Mononuclear cell (primary cell): Measurements from ENCODE around the gene NFKBIB. TPM values are rescaled to one million over a fixed set of nuclear protein-coding genes. Genes with fewer than 3 reads are reported as not detected.

Experiments used
- H3K27me3 ChIP-seq: 2 replicates; pipeline ENCODE4 v1.6.0; 2011; ENCODE audit warnings: low read length, control low read depth; ENCODE audit not compliant: insufficient read depth
- H3K4me1 ChIP-seq: 2 replicates; pipeline ENCODE4 v1.5.1; 2011; ENCODE audit warnings: mild to moderate bottlenecking, low read length, control low read depth; ENCODE audit not compliant: insufficient read depth
- H3K4me3 ChIP-seq: 2 replicates; pipeline ENCODE4 v1.5.1; 2011; ENCODE audit warnings: mild to moderate bottlenecking, low read length, moderate library complexity
- H3K9me3 ChIP-seq: 2 replicates; pipeline ENCODE4 v1.5.1; 2011; ENCODE audit warnings: low read depth, mild to moderate bottlenecking, control low read depth, low read length
- total RNA-seq: library from RNA; depleted of rRNA; stranded (reverse); fragments of >200 nt; gene quantifications from one replicate; pipeline ENCODE4 v1.2.3, GENCODE V29; 2012

Gene NFKBIB
- total RNA-seq, 1 donor = 22.6 TPM

DNA sequence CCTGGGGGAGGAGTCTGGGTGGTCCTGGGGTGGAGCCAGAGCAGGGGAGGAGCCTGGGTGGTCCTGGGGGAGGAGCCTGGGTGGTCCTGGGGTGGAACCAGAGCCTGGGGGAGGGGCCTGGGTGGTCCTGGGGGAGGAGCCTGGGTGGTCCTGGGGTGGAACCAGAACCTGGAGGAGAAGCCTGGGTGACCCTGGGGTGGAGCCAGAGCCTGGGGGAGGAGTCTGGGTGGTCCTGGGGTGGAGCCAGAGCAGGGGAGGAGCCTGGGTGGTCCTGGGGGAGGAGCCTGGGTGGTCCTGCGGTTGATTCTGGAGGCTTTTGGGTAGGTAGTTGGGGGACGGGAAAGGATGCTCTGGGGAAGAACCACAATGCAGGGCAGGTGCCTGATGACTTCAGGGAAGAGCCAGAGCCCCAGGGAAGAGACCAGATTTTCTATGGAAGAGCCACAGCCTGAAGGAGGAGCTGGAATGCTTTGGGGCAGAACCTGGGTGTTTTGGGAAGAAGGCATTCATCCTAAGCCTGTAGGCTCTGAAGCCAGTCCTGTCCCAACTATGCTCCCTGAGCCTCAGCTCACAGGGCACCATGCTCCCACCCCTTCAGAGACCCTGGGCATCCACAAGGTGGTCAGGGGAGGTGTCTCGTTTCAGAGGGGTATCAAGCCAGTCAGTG, 45.9 kb downstream of the NFKBIB start:
- Histone ChIP-seq H3K4me1 (peaks cover 8% of the 10 kb centered on the region), H3K27me3 (peaks cover 7% of the 10 kb centered on the region), H3K4me3 (no peak overlapping the region), H3K9me3 (no peaks in the 10 kb centered on the region)

DNA sequence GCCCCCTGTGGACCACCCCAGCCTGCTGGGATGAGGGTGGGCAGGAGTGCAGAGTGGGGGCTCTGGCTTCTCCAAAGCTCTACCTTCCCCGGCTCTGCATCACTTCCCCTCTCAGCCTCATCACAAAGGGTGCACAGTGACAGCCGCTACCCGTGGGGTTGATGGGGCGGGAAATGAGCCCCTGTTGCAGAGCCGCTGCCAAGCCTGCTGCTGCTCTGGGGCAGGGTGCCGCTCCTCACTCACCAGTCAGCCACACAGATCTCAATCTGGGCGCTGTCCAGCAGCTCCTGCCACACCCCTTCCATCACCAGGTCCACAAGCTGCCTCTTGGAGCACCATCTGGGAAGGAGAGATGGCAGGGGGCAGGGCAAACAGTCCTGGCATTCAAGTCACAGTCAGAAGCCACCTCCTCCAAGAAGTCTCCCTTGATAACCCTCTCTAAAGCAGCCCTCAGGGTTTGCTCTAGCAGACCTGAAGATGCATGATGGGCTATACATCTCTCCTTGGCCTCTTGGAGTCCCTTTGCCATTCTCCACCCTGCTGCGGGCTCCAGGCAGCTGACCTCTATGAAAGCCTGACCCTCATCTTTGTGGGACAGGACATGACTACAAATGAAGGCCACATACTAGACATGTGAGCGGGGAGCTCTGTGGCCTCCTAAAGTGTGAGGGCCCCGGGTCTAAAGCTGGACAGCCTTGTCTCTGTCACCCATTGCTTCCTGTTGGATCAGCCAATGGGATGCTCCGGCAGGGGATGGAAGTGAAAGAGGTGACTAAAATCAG, 46.7 kb downstream of the NFKBIB start:
- Histone ChIP-seq H3K4me1 (peaks cover 8% of the 10 kb centered on the region), H3K27me3 (peaks cover 7% of the 10 kb centered on the region), H3K4me3 (no peak overlapping the region), H3K9me3 (no peaks in the 10 kb centered on the region)

DNA sequence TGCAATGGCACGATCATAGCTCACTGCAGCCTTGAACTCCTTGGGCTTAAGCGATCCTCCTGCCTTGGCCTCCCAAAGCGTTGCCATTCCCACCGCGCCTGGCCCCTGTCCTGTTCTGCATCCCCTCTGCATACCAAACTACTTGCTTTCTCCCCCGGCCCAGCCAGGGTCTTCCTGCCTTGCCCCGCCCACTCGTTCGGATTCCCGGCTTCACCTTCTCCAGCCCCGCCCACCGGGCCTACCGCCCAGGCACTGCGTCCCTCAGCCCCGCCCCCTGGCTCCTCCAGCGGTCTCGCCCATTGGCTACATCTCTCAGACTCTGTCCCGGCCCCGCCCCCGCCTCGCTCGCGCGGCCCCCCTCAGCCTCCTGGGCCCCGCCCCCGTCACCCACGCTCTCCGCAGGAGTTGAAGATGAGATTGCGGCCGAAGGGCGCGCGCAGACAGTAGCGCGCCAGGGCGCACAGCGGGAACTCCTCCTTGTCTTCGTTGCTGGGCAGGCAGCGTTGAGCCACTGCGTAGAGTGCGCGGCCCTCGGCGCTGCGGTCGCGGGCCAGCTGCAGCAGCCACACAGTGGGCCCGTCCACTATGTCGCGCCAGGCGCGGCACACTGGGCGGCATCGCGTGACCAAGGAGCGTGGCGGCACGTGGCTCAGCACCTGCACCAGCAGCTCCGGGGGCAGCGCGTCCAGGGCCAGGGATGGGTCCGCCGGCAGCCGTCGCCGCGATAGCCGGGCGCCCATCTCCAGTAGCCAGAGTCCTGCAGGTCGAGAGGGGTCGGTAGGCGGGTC, 50.0 kb downstream of the NFKBIB start:
- peaks cover 8% of the 10 kb centered on the region for H3K4me1 ChIP-seq
- H3K4me3 ChIP-seq = no peak overlapping the region
- H3K9me3 ChIP-seq = no peaks in the 10 kb centered on the region
- H3K27me3 ChIP-seq = peaks cover 7% of the 10 kb centered on the region

DNA sequence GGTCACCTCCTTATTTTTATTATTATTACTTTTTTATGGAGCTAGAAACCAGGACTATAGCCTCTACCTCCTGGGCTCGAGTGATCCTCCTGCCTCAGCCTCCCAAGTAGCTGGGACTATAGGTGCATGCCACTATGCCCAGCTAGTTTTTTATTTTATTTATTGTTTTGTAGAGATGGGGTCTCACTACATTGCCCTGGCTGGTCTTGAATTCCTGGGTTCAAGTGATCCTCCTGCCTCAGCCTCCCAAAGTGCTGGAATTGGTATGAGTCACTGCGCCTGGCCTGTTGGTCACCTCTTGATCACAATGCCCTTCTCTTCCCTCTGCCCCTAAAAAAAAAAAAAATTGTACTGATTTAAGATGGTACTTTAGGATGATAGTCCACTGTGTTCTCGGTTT, 51.4 kb downstream of the NFKBIB start:
- Histone ChIP-seq H3K4me3 (no peak overlapping the region), H3K9me3 (no peaks in the 10 kb centered on the region), H3K4me1 (peaks cover 8% of the 10 kb centered on the region), H3K27me3 (peaks cover 7% of the 10 kb centered on the region)

DNA sequence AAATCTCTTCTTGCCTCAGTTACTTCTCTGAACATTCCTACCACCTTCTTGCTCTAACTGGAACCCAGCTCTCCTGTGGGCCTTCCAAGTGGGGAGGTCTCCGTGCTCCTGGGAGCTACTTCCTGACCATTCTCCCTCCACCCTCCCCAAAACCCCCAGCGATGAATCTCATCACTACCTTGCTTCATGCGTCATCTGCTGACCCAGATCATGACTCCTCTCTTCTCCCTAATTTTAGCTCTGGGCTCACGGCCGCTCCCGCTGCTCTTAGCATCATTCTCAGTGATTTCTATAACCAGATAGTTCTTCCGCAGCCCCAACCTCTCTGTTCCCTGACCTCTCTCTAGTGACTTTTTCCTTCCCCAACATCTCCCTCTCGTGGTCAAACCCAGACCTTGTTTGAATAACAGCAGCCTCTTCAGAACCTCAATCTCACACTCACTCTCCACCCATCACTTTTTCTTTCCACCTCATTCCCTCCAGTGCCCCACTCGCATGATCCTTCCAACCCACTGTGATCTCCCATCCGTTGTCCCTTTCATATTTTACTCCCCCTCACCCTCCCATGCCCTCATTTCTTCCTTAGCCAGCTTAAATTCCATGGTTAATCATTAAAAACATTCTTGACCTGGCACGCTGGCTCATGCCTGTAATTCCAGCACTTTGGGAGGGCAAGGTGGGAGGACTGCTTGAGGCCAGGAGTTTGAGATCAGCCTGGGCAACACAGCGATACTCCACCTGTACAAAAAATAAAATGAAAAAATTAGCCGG, 52.8 kb downstream of the NFKBIB start:
- peaks cover 8% of the 10 kb centered on the region for H3K4me1 ChIP-seq
- H3K27me3 ChIP-seq = peaks cover 7% of the 10 kb centered on the region
- no peaks in the 10 kb centered on the region for H3K9me3 ChIP-seq
- H3K4me3 ChIP-seq = no peak overlapping the region

DNA sequence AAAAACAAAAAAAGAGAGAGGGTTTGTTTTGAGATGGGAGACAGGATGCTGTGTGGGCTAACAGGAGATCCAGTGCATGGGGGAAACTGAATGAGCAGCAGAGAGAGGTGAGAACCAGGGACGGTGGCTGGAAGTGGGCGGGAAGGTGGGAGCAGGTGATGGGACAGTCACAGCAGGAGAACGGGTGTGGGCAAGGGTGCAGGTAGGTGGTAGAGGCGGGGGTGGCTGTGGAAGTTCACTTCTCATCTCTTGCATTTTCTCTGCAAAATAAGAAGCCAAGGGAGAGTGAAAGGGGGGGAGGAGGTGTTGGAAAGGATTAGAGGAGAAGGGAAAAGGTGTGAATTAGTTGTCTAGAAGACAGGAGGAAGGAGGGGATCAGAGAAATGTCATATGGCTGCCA, 53.9 kb downstream of the NFKBIB start:
- Histone ChIP-seq H3K4me1 (peaks cover 8% of the 10 kb centered on the region), H3K9me3 (no peaks in the 10 kb centered on the region), H3K27me3 (peaks cover 7% of the 10 kb centered on the region), H3K4me3 (no peak overlapping the region)

DNA sequence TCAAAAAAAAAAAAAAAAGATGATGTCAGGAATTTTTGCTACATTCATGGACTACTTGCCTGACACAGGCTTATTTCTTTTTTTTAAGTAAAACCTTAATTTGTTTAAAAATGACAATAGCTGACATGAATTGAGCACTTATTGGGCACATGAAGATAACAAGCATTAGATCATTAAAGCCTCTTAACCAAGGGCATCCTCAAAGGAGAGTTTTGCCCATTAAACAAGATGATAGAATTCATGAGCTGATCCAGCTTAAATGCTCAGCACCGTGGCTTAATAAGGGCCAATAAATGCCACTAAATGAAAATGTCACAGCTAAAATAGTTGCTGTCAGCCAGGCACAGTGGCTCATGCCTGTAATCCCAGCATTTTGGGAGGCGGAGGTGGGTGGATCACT, 56.5 kb downstream of the NFKBIB start:
- no peaks in the 10 kb centered on the region for H3K27me3 ChIP-seq
- no peaks in the 10 kb centered on the region for H3K9me3 ChIP-seq
- H3K4me3 ChIP-seq = no peak overlapping the region
- no peaks in the 10 kb centered on the region for H3K4me1 ChIP-seq

DNA sequence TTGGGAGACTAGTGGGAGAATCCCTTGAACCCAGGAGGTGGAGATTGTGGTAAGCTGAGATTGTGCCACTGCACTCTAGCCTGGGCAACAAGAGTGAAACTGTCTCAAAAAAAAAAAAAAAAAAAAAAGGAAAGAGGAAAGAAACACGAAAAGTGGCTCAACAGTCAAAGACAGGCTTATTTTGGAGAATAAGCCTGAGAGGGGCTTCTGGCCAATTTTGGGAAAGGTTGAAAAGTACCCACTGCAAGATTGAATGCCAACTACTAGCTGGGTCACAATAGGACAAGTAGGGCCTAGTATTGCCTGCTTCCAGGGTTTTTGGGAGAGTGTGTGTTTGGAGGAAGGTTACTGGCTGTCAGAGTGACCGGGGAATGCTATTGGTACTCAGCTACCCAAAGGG, 58.5 kb downstream of the NFKBIB start:
- Histone ChIP-seq H3K9me3 (no peaks in the 10 kb centered on the region), H3K27me3 (no peaks in the 10 kb centered on the region)

More for the DNA sequence above, 58.5 kb downstream of the NFKBIB start:
- Histone ChIP-seq H3K4me3 (no peak overlapping the region), H3K4me1 (no peaks in the 10 kb centered on the region)

Other genes with a start within 250 kb of the NFKBIB start
- gene CAPN12, start 155.5 kb upstream of the NFKBIB start, total RNA-seq = 1.8 TPM
- gene LGALS7, start 126.5 kb upstream of the NFKBIB start, total RNA-seq = not detected
- not detected for gene LGALS7B, start 110.8 kb upstream of the NFKBIB start, total RNA-seq
- gene LGALS4, start 87.0 kb upstream of the NFKBIB start, total RNA-seq = 0.21 TPM
- 14.3 TPM for gene ECH1, start 68.2 kb upstream of the NFKBIB start, total RNA-seq
- gene HNRNPL, start 50.0 kb upstream of the NFKBIB start, total RNA-seq = 304 TPM
- 8.1 TPM for gene RINL, start 21.7 kb upstream of the NFKBIB start, total RNA-seq
- 50.7 TPM for gene SIRT2, start 351 bp upstream of the NFKBIB start, total RNA-seq
- gene CCER2, start 12.2 kb downstream of the NFKBIB start, total RNA-seq = 0.42 TPM
- 6.4 TPM for gene SARS2, start 30.8 kb downstream of the NFKBIB start, total RNA-seq
- gene MRPS12, start 31.0 kb downstream of the NFKBIB start, total RNA-seq = 9.9 TPM
- gene FBXO17, start 75.8 kb downstream of the NFKBIB start, total RNA-seq = under 0.01 TPM
- gene FBXO27, start 132.6 kb downstream of the NFKBIB start, total RNA-seq = not detected
- gene ACP7, start 184.4 kb downstream of the NFKBIB start, total RNA-seq = not detected
- gene PAK4, start 225.8 kb downstream of the NFKBIB start, total RNA-seq = 1.5 TPM